Activated T-helper 1 cell treated with anti-CD3 and anti-CD28 coated beads, Interleukin-2, amount 50 U/mL, for 16 hours (primary cell): ENCODE results near the gene BCL2L12.
"Not testable (repeated sequence)": the region's sequence is repeated elsewhere in the genome, so short reads cannot be mapped to it uniquely, and the experiment has no call there.

Experiments used
- DNase-seq, 2 donors: peaks; one replicate each; pipeline ENCODE4 v3.0.0-alpha.2; 2020; ENCODE audit warnings: low read depth in 1 of 2, low spot score in 1 of 2

BCL2L12 gene

DNA sequence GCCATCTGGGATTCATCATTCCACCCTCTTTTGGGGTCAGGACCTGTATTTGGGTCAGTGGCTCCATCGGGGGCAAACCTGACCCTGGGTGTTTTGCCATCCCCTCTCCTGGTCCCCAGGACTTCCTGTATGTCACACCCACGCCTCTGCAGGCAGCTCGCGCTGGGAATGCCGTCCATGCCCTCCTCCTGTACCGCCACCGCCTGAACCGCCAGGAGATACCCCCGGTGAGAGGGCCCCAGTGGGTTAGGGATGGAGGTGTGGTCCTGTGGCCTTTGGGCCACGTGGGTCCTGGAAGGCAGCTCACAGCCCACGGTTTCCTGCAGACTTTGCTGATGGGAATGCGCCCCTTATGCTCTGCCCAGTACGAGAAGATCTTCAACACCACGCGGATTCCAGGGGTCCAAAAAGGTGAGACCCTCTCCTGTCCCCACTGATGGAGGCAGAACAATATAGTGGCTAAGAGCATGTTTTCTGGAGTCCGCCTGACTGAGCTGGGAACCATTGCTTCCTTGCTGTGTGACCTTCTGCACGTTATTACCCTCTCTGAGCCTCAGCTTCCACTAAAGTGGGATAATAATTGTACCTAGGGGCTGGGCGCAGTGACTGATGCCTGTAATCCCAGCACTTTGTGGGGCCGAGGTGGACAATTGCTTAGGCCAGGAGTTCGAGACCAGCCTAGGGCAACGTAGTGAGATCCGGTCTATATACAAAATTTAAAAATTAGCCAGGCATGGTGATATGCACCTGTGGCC lies 39.3 kb downstream of the BCL2L12 start:
- no peak for DNase-seq

DNA sequence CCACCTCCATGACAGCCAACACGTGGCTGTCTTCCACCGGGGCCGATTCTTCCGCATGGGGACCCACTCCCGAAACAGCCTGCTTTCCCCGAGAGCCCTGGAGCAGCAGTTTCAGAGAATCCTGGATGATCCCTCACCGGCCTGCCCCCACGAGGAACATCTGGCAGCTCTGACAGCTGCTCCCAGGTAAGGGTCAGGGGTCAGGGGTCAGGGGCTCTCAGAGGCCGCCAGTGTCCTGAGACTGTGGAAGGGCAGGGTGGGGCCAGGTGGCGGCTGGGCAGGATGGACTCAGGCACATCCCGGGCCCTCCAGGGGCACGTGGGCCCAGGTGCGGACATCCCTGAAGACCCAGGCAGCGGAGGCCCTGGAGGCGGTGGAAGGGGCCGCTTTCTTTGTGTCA lies 40.2 kb downstream of the BCL2L12 start:
- no peak for DNase-seq

DNA sequence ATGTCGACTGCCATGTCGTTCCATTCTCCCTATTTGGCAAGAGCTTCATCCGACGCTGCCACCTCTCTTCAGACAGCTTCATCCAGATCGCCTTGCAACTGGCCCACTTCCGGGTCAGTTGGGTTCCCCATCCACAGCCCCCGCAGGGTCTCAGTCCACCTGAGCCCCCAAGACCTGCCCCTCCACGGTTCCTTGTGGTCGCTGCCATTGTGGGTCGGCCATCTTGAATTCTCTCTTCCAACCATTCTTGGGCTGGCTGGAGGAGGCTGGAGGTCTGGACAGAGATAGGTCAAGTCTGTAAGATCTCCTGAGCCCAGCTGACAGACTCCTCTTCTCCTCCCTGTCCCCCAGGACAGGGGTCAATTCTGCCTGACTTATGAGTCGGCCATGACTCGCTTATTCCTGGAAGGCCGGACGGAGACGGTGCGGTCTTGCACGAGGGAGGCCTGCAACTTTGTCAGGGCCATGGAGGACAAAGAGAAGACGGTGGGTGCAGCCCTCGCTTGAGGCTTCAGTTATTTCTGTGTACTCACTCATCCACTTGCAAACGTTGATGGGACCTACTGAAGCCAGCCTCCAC lies 44.7 kb downstream of the BCL2L12 start:
- no peak for DNase-seq

DNA sequence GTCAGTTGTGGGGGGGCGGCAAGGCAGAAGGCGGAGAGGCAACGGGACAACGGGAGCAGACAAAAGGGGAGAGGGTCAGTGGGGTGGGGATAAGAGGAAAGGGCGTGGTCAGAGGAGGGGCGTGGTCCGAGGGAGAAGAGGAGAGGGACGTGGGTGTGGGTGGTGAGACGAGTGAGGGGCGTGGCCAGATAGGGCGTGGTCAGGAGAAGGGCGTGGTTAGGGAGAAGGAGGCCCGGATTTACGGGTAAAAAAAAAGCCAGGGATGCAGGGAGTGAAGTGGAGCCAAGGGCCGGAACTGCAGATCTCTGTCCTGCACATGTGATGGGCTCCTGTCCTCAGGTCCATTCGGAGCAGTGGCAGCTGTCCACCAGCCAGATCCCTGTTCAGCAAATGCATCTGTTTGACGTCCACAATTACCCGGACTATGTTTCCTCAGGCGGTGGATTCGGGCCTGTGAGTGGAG lies 46.7 kb downstream of the BCL2L12 start:
- DNase-seq: no peak

DNA sequence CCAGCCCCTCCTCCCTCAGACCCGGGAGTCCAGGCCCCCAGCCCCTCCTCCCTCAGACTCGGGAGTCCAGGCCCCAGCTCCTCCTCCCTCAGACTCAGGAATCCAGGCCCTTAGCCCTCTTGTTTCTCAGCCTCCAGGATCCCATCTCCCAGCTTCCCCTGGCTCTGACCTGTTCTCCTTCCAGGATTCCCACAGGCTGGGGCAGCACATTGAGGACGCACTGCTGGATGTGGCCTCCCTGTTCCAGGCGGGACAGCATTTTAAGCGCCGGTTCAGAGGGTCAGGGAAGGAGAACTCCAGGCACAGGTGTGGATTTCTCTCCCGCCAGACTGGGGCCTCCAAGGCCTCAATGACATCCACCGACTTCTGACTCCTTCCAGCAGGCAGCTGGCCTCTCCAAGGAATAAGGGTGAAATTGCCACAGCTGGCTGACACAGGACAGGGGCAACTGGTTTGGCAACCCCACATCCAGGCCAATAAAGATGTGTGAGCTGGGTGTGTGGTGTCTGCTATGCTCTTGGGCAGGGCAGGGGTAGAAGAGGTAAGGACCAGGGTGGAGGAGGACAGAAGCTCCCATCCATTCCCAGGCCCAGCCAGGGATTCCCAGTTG lies 47.6 kb downstream of the BCL2L12 start:
- no peak for DNase-seq

DNA sequence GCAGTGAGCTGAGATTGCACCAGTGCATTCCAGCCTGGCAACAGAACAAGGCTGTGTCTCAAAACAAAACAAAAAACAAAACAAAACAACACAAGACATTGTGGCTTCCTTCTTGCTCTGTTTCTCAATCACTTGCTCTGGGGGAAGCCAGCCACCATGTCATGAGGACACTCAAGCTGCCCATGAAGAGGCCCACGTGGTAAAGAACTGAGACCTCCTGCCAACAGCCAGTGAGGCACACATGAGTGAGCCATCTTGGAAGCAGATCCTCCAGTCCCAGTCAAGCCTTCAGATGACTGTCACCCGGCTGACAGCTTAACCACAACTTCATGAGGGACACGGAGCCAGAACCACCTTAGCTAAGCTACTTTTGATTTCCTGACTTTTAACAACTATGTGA lies 50.4 kb downstream of the BCL2L12 start:
- no peak for DNase-seq

DNA sequence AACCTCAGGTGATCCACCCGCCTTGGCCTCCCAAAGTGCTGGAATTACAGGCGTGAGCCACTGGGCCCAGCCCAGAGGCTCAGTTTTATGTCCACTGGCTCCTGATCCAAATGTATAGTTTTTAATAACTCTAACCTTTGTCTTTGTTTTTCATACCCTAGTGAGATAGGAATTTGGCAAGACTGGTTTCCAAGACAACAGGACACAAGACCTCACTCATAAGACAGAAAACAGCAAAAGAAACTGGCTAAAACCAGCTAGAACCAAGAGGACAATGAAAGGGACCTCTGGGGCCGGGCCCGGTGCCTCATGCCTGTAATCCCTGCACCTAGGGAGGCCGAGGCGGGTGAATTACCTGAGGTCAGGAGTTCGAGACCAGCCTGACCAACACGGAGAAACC lies 52.8 kb downstream of the BCL2L12 start:
- no peak for DNase-seq

DNA sequence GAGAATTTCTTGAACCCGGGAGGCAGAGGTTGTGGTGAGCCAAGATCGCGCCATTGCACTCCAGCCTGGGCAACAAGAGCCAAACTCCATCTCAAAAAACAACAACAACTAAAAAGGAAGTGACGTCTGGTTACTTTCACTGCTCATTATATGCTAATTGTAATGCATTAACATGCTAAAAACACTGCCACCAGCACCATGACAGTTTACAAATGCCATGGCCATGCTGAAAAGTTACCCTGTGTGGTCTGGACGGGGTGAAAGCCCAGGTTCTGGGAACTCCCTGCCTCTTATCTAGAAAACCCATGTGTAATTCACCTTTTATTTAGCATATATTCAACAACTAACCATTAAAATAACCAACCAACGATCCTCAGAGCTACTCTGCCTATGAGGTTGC lies 53.3 kb downstream of the BCL2L12 start:
- DNase-seq: no peak

DNA sequence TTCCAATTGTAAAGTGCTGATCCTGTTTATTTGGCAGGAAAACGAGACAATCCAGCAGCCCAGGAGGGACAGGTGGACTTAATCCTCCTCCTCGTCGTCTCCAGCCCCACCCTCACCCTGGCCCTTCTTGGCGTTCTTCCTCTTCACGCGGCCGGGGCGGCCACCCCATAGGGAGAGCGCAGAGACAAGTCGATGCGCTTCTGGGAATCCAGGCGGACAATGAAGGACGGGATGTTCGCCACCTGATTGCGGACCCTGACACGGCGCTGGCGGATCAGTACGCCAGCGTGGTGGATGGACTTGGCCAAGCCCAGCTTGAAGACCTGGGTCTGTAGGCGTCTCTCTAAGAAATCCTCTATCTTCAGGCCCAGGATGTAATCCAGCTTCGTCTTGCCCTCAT lies 53.7 kb downstream of the BCL2L12 start:
- not testable (repeated sequence) for DNase-seq
